SW480 (cell line): ENCODE data around the gene MT3.
"Not testable (repeated sequence)": the region's sequence is repeated elsewhere in the genome, so short reads cannot be mapped to it uniquely, and the experiment has no call there.

Experiments used
- DNase-seq: peaks from one replicate; pipeline ENCODE4 v3.0.0-alpha.2; 2016; ENCODE audit warnings: low spot score

The MT3 gene

DNA sequence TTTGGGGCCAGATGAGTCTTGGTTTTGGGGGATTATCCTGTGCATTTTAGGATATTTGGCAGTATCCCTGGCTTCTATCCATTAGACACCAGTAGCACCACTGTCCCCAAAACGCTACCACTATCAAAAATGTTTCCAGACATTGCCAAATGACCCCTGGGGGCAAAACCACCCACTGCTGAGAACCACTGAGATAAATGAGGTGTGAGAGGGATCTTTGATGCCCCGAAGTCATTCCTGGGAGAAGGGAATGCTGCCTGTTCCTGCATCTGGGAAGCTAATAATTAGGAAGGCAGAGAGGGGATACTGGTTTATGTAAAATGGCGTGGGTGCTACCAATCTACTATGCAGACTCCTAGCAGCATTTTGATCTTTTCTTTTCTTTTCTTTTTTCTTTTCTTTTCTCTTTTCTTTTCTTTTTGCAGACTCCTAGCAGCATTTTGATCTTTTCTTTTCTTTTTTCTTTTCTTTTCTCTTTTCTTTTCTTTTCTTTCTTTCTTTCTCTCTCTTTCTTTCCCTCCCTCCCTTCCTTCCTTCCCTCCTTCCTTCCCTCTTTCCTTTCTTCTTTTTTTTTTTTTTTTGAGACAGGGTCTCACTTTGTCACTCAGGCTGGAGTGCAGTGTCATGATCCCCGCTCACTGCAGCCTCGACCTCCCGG, 8.8 kb upstream of the MT3 start:
- no peak for DNase-seq

DNA sequence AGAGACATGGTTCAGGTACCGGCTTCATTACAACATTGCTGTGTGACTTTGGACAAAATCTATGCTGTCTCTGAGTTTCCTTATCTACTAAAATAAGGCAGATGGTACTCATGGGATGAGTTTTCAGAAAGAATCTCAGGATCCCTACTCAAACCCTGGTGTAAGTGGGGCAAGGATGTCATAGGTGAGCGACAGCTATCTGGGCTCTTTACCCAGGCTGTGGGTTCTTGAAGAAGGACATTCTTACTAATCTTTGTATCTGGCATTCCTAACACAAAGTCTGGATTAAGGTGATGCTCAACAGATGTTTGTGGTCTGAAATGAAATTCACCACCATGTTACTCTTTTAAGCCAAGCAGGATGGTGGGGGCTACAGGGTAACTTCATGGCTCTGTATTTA, 6.4 kb upstream of the MT3 start:
- DNase-seq: not testable (repeated sequence)

DNA sequence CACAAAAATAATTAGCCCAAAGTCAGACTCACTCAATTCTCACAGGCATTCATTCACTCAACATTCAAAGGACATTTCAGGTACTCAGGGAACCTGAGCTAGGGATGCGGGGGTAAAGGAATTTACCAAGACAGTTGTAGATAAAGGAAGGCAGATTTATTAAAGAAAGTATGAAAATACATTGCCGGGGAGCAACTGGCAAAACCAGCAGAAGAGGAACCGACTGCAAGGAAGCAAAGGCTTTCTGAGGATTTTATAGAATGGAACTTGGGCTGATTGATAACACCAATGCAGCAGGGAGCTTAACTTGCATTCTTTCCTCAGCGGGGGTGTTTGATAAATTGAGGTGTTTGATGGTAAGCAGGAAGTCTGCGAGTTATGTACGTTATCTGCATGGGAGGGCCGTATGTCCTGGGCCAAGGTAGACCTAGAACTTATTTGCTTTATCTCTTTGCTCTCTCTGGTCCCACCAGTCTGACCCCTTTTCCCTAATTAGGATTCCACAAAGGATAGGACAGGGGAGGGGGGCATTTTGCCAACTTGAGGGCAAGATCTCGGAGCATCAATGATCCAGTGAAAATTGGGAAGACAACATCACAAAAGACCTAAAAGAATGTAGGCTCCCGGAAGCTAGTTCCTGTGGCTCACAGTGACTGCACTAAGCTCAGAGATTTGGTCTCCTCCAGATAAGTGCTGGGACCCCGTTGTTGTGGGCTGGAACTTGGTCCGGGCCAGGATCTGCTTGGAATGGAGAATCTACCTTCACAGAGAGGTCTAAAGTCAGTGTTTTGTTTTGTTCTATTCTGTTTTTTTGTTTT, 5.8 kb upstream of the MT3 start:
- no peak for DNase-seq

DNA sequence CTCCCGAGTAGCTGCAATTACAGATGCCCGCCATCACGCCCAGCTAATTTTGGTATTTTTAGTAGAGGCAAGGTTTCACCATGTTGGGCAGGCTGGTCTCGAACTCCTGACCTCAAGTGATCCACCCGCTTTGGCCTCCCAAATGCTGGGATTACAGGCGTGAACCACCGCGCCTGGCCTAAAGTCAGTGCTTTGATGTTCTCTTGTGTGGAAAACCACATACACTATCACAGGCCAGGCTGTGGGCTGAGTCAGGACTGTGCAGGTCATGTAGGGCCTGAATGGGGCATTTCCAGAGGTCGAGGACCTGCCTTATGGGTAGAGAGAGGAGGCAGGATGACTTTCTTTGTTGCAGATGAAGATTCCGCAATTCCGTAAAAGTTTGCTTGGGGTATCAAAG, 5.1 kb upstream of the MT3 start:
- DNase-seq: no peak

DNA sequence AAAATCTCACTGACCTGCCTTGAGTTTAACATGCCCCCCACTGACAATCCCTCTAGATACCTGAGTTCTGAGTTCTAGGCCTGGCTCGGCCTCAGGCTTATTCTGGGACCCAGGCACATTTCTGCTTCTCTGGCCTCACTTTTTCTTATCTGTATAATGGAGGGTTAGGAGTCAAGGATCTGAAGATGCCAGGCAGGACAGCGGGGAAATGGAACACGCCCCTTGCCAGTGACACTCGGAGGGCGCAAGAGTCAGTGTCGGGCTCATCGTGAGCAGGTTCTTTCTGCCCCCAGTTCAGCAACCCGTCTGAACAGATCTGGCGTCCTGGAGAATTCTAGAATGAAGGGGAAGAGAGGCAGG, 567 bp upstream of the MT3 start:
- DNase-seq: no peak

DNA sequence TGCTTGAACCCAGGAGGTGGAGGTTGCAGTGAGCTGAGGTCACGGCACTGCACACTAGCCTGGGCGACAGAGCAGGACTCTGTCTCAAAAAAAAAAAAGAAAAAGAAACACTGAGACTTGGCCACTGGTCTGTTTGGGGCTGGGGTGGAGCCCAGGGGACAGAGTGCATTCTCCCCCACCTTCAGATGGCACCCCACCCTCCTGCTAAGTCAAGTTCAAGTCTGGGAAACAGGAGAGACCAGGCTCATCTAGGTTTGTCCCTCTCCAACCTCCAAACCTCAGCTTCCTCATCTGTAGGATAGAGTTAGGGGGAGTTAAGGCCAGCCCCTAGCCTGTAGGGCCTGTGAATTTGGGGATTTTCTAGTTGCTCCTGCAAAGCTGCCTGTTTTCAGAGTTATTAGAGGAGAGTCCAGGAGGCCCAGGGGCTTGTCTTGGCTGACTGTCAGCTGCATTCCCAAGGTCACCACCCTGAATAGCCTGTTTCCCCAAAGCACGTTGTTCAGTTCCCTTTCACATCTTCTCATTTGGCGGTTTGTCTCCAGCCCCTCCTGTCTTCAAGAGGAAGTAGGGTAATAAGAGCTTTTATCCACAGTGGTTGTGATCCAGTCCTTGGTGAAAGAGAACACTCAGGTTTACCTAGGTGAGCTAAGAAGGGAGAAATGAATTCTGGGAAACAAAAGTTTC, 2.2 kb downstream of the MT3 start:
- no peak for DNase-seq

DNA sequence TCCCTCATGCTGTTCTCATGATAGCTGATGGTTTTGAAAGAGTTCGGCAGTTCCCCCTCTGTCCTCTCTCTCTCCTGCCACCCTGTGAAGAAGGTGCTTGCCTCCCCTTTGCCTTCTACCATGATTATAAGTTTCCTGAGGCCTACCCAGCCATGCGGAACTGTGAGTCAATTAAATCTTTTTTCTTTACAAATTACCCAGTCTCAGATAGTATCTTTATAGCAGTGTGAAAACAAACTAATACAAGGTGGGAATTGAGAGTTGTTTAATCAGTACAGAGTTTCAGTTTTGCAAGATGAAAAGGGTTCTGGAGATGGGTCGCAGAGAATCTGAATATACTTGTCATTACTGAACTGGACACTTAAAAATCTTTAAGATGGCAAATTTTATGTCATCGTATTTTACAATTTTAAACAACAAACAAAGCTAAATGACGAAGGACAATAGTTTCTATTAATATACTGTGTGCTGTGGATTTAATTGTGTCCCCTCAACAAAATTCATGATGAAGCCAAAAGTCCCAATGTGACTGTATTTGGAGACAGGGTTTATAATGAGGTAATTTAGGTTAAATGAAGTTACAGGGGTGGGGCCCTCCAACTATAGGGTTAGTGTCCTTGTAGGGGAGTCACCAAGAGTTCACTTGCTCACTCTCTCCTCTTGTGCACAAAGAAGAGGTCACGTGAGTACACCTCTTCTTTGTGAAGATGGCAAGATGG, 4.4 kb downstream of the MT3 start:
- DNase-seq: no peak

DNA sequence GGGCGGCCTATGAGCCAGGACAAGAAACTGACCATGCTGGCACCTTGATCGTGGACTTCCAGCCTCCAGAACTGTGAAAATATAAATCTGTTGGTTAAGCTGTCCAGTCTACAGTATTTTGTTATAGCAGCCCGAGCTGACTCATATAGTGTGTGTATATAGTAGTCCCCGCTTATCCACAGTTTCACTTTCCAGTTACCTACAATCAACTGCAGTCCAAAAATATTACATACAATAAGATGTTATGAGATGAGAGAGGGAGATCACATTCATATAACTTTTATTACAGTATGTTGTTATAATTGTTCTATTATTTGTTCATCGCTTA, 4.9 kb downstream of the MT3 start:
- no peak for DNase-seq

DNA sequence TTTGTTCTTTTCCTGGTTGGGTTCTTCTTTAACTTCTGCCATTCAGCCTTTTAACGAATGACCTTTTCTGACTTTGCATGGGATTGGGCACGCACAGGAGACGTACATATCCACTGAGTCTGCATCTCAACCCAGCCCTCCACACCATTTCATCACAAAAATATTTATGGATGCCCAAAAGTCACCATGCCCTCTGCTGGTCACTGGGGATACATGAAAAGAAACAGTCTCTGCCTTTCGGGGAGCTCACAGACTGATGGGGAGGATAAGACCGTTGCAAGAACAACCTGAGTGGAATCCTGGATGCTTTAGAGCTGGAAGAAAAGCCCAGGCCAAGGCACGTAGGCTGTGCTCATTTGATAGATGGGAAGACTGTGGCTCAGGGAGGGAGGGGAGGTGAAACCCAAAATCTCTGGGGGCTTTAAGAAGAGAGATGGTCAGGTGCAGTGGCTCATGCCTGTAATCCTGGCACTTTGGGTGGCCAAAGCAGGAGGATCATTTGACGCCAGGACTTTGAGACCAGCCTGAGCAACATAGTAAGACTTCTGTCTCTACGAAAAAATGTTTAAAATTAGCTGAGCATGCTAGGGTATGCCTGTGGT, 11.2 kb downstream of the MT3 start:
- peak; percentile 60 for DNase-seq

DNA sequence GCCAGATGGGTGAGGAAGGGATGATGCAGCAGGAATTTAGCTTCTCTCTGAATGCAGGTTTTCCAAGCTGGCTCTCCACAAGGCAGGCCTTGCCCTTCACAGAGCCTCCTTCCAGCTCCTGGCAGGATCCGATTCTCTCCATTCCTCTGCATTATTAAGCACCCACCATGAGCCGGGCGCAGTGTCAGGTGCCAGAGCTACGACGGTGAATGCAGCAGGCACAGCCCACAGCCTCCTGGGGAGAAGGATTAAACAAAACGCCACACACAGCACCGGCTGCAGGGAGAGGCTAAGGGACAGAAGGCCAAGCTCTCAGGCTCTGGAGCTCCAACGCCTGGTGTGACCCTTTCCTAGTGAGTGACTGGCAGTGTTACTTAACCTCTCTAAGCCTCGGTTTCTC, 12.0 kb downstream of the MT3 start:
- DNase-seq: no peak

DNA sequence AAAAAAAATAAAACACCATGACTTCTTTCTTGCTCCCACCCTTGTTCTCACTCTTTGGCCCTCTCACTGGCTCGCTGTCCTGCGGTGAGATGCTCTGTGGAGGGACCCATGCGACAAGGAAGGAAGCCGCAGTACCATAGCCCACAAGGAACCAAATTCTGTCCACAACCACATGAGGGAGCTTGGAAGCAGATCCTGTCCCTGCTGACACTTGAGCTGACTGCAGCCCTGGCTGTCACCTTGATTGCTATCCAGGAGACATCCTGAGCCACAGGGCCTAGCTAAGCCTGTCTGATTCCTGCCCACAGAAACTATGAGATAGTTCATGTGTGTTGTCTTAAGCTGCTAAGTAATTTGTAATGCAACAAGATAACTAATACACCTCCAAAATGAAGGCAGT, 14.3 kb downstream of the MT3 start:
- peak; percentile 66 for DNase-seq

DNA sequence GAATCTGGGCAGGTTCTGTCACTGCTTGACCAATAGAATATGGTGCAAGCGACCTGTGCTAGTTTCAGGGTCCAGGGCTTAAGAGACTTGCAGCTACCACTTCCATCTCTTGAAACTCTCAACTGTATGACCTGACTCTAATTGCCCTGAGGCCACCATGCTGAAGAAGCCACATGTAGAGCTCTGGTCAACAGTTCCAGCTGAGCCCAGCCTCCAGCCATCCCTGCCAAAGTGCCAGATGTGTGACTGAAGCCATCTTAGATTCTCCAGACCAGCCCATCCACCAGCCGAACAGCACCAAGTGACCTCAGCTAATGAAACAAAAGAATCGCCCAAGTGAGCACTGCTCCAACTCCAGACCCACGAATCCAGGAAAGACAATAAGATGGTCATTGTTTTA, 15.6 kb downstream of the MT3 start:
- no peak for DNase-seq

DNA sequence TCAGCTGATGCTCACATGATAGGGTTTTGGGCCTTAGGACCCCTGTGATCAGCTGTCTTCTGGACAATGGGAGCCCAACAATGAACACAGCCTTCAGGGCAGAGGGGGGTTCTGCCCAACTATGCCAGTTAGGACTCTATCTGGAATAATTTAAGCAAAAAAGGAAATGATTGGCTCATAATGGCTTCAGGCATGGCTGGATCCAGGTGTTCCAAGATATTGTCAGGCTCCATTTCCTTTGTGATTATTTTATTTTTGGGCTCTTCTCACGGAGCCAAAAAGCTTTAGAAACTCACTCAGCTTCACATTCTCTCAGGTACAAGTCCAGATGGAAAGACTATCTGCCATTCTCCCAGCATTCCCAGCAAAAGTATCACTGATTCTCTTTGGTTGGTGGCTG, 16.1 kb downstream of the MT3 start:
- no peak for DNase-seq

DNA sequence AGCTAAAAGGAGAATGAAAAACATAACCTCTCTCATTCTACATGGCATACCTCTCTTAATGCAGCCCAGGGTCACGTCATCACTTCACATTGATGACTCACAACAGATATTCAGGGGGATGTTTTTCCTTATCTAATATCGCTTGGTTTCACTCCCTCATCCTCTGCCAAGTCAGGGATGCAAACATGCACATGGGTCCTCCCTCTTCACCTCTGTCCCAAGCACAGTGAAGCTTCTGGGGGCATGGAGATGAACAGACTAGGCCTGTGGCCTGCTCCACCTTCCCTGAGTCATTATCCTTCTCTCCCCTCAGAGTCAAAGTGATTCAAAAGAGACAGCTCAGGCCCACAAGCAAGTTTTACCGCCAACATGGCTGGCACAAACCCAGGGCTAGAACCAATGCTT, 16.7 kb downstream of the MT3 start:
- peak; percentile 27 for DNase-seq

DNA sequence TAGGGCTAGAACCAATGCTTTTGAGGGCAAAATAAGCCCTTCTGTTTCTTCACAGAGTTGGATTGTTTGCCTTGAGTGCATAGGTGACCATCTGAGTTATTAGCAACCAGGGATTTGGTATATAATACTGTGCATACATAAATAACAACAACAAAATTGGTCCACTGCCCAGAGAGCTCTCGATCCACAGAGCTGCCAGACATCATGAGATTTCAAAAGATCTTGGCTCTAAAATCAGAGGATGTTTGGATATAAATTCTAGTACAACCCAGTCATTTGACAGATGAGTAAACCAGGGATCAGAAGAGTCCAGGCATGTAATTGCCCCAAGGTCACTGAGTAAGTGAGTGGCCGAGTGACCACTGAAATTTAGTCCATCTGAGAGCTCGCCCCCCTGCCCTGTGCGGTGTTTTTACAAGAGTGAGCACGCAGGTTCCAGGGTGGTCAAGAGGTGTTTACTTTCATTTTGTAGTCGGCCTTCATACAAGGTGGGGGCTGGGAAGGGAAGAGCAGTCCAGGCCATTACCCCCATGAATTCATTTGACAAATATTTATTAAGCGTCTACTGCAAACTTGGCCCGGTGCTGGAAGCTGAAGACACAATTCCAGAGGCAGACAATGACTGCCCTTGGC, 17.3 kb downstream of the MT3 start:
- DNase-seq: peak; percentile 62

DNA sequence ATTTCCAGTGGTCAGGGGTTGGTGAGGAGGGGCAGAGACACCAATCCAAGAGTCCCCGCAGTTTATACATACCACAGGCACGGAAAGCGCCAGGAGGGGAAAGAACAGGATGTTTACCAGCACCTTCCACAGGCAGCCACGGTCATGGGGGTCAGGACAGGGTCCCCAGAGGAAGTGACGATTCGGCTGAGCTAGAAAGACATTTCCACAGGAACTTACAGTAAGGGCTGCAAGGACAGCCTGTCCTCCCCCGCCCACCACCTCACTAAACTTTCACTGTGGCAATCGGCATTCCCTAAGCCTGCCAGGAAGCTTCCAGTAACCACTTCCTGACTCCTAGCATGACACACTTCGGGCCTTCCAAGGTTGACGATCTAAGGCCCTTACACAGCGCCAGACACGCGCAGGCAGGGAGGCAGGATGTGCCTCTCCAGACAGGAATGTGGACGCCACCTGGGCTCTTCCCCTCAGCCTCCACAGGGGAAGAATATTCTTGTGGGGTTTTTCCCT, 17.8 kb downstream of the MT3 start:
- peak; percentile 94 for DNase-seq

DNA sequence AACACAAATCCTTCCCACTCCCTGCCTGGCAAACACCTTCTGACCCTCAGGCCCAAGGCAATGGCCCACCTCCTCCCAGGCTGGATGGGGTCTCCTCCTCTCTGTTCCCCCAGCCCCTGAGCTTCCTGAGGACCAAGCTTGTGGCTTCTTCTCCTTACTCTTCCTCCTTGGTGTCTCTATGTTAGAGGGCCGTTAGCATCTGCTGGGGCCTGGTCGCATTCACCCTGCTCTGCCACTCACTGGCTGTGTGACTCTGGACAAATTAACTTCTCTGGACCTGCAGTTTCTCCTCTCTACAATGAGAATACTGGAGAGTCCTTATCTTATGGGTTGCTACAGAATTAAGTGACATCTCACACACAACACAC, 18.3 kb downstream of the MT3 start:
- no peak for DNase-seq

DNA sequence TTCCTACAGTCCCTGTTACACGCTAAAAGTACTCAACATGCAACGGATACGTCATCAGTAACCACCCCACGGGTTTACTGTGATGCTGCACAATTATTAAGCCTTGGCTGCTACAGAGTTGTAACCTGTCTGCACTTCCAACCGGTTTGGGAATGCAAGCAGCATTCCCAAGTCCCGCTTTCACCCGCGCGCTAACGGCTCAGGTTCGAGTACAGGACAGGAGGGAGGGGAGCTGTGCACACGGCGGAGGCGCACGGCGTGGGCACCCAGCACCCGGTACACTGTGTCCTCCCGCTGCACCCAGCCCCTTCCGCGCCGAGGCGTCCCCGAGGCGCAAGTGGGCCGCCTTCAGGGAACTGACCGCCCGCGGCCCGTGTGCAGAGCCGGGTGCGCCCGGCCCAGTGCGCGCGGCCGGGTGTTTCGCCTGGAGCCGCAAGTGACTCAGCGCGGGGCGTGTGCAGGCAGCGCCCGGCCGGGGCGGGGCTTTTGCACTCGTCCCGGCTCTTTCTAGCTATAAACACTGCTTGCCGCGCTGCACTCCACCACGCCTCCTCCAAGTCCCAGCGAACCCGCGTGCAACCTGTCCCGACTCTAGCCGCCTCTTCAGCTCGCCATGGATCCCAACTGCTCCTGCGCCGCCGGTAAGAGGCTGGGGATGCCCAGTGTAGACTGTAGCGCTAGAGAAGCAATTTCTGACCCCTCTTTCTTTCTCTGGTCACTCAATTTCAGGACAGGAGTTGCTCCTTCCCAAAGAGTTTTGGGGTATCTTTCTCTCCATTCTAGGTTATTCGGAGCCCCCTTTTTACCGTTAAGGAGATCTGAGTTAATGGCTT, 18.9 kb downstream of the MT3 start, which contains the start of gene MT2A:
Gene MT2A (plus strand): TSS at position 542 of the 833 bp plus-strand sequence. CDS start 72 bp downstream, at position 614.
- peak; percentile 97 for DNase-seq

DNA sequence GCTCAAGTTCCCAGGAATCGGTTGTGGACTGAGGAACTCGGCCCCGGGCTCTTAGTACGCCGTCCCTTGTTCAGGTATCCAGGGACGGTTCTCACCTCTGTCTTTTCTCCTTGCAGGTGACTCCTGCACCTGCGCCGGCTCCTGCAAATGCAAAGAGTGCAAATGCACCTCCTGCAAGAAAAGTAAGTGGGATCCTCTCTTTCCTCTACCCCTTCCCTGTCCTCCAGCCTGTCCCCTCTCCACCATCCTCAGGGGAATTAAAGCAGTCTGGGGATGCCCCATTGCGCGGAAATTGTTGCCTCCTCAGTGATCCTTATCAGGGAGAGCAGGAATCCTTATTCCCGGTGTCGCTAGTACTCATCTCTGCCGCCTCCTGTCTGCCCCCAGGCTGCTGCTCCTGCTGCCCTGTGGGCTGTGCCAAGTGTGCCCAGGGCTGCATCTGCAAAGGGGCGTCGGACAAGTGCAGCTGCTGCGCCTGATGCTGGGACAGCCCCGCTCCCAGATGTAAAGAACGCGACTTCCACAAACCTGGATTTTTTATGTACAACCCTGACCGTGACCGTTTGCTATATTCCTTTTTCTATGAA, 19.6 kb downstream of the MT3 start:
- peak; percentile 20 for DNase-seq

DNA sequence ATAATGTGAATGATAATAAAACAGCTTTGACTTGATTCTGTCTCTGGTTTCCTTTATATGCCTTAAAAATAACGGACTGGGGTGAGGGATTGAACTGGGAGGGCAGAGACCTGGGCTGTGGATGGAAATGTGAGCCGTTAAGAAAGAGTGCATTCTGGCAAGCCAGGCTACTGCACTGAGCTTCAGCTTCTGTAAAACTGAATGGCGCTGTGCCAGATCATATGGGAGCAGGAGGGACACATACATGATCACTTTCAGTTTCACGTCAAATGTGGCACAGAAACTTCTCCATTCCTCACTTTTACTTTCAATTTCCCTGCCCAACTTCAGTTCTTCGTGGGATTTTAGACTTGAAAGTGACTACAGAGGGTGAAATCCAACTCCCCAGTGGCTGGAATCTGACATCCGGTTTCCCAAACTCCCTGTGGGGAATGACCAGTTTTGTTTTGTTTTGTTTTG, 20.2 kb downstream of the MT3 start:
- DNase-seq: peak; percentile 78
